H54 (cell line): ENCODE results near the gene OGFRL1.

Experiments used
- DNase-seq: peaks from one replicate; pipeline ENCODE4 v3.0.0; 2011; ENCODE audit warnings: low spot score, mixed read lengths; ENCODE audit not compliant: insufficient read length
- FAIRE-seq: peaks from 3 replicates; lab custom pipeline; 2011; peaks lifted over from hg19 to GRCh38; lab: Jason Lieb, UNC
- POLR2A ChIP-seq: IDR thresholded peaks from 2 replicates; pipeline ENCODE4 v1.6.1; 2011; ENCODE audit warnings: low read depth, mild to moderate bottlenecking, low read length

The OGFRL1 gene

GRCh38 chr6:71288228-71289038, at the start of gene OGFRL1:
Gene OGFRL1 (plus strand): TSS chr6:71288811. CDS start chr6:71288937, 126 bp downstream.
- peak; percentile 96 for TF ChIP-seq POLR2A
- DNase-seq (peak; percentile 81), FAIRE-seq (peak; percentile 92)

DNA sequence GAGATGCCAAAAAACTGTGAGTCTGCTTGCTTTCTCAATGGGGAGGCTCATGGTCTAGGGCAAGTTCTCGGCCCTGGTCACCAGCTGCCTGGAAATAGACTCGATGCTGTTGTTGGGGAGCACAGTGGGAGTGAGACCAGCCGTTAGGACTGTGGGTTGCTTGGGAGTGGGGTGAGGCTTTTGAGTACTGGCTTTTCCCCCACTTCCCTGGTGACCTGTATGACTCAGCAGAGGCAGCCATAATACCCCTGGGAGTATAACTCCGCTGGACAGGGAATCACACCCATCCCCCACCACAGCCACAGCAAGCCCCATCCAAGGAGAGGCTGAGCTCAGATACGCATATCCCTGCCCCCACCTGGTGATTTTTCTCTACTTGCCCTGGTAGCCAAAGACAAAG, 48.9 kb upstream of the OGFRL1 start:
- FAIRE-seq (no peak), DNase-seq (no peak)
- TF ChIP-seq POLR2A, result no peak

DNA sequence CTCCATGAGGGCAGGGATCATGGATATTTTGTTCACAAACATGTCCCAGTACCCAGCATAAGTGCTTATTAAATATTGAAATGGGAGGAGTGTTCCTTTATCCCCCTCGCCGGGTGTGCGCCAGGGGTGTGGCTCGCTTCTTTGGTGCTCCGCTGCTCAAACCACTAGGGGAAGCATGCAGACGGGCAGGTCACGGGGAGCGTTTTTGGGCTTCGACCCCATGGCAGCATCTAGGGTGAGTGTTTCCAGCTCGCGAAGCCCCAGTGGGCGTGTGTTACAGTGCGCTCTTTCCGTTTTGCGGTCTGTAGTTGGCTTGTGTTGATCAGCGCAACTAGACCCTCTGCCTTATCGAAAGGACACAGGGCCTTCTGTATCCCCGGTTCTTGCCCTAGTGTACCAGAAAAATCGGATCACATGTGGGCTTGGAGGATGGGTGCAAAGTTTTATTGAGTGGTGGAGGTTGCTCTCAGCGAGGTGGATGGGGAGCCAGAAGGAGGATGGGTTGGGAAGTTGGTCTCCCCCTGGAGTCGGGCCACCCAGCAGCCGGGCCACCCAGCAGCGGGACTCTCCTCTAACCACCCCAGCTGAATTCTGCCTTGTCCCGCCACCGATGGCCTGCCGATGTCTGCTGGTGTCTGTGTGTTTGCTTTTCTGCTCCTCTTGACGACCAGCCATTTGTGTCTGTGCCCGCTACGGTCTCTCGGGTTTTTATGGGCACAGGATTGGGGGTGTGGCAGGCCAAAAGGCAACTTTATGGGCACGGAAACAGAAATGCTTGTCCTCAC, 43.2 kb upstream of the OGFRL1 start:
- FAIRE-seq (no peak), DNase-seq (no peak)
- no peak for TF ChIP-seq POLR2A

- no peak for FAIRE-seq
Measured at GRCh38 chr6:71246596-71246995, 42.0 kb upstream of the OGFRL1 start.

GRCh38 chr6:71248306-71248765, 40.3 kb upstream of the OGFRL1 start:
- peak; percentile 97 for FAIRE-seq
- no peak for TF ChIP-seq POLR2A
- DNase-seq, result peak; percentile 17

More at GRCh38 chr6:71246596-71246995, 42.0 kb upstream of the OGFRL1 start:
- DNase-seq, result no peak
- no peak for TF ChIP-seq POLR2A

DNA sequence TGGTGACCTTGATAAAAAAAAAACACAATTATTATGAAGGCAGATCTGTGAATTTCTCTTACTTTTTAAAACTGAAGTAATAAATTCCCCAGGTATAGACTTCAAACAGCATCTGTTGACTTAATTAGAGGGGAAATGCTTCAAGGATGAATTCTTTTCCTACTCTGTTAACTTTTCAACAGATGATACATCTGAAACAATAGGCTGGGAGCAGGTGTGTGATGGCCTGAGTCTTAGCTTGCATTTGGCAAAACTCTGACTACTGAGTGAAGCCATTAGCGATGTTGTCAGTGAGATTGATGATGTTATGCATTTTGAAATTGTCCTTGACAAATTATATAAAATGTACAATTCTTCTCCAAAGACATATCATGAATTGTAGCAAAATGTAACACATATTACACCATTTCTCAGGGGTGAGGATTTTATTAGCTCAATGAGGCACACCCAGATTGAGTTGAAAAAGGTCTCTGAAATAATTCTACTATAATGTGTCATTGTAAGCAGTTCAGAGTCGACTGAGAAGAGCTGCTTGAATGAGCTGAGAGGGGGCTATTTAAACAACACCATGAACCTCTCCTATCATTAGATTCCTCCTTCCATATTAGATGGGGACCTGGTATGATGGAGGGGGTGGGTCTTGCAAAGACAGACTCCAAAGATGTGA, 39.6 kb upstream of the OGFRL1 start:
- no peak for TF ChIP-seq POLR2A
- FAIRE-seq (peak; percentile 43), DNase-seq (no peak)

DNA sequence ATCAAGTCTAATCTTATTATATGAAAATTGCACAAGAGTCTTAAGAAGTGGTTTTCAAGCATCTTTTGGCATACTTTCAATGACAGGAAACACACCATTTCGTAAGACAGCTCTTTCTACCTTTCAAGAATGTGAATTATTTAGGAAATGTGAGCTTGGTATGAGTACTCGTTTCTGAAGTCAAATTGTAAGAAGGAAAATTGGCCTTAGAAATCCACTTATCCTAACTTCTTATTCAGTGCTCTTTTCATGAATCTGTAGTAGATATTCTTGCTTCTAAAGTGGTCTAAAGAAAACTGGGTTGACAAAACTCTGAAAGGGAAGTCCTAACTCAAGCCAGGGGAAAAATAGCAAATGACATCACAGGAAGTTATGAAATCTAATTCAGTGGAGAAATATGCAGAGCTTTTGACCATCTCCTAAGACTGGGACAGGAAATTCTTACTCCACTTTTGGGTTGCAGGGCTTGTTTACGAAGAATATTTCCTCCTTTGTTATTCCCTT, 38.5 kb upstream of the OGFRL1 start:
- peak; percentile 88 for FAIRE-seq
- no peak for TF ChIP-seq POLR2A
- DNase-seq, result no peak

DNA sequence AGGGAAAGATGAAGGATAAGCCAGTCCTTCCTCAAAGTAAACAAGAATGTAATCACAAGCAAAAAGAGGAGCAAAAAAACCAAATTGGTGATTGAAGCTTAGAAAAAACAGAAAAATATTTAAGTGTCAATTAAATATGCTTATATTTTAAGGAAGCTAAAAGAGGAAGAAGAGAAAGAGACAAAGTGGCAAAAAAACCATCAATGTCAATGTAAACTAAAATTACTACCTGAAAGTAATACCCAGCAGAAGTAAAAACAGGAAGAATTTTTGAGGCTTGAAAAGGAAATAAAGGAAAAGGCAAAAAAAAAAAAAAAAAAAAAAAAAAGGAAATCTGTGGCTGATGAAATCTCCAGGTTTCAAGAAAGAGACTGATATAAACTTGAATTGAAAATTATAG, 36.2 kb upstream of the OGFRL1 start:
- DNase-seq, result no peak
- TF ChIP-seq POLR2A, result no peak
- no peak for FAIRE-seq

DNA sequence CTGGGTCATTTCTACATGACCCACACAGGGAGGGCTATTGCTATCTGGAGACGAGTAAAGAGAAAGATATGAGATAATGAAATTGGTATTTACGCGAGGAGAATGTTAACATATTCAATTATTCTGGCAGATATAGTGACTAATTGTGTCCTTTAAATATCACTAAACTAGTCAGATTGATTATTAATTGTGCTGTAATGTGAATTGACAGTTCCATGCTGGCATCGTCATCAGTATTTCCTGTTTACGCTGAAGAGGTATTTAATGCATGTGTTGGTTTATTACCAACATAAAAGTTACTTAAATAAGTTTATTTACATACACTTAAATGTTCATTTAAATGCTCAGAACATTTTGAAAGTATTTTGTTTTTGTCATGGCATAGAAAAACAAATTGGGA, 35.7 kb upstream of the OGFRL1 start:
- FAIRE-seq, result no peak
- TF ChIP-seq POLR2A, result no peak
- DNase-seq, result no peak

DNA sequence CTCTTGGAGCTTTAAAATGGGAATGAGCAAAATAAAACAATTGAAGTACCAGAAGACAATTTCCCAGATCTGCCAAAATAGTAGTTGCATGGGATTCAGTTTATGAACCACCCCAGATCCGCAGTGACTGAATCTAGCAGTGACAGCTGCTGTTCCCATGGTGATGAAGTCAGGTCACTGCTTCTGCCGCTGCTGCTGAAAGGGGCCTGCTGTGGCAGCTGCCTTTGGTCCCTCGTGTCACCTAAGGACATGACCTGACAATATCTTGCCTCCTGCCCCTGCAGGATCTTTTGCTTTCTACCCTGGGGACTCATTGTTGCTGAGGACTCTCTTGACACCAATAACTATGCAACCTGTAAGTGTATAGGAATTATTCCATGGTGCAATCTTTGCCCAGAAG, 34.3 kb upstream of the OGFRL1 start:
- no peak for DNase-seq
- no peak for TF ChIP-seq POLR2A
- no peak for FAIRE-seq

DNA sequence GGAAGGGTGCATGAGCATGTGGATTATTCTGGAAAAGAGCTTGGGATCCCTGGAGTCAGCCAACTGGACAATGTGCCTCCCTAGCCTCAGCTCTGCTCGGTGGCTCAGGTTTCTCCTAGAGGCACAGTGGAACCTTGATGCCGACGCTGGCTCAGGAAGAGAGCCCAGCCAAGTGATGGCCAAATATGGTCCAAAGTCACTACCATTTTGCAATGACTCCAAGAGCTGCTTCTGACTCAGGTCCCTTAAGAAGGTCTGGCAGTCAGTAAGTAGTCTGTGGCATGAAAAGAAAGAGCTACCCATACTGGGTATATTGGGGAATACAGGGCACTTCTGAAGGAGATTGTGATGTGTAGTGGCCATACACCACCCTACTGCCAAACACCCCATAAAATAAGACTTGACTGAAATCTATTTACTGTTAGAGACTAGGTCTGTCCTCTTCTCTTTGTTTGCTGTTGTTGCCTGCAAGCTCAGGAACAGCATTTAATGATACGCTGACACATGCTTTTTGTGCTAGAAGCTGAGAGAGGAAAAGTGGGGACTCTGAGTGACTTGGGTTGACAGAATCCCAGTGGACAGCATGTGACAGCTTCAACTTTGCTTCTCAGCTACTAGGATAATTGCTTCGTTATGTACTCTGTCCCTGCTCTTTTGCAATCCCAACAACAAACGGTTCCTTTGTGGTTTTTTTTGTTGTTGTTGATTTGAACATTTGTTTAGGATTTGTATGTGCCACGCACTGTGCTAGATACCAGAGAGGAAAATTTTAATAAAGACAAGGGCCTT, 30.3 kb upstream of the OGFRL1 start:
- no peak for TF ChIP-seq POLR2A
- no peak for FAIRE-seq
- DNase-seq, result no peak

DNA sequence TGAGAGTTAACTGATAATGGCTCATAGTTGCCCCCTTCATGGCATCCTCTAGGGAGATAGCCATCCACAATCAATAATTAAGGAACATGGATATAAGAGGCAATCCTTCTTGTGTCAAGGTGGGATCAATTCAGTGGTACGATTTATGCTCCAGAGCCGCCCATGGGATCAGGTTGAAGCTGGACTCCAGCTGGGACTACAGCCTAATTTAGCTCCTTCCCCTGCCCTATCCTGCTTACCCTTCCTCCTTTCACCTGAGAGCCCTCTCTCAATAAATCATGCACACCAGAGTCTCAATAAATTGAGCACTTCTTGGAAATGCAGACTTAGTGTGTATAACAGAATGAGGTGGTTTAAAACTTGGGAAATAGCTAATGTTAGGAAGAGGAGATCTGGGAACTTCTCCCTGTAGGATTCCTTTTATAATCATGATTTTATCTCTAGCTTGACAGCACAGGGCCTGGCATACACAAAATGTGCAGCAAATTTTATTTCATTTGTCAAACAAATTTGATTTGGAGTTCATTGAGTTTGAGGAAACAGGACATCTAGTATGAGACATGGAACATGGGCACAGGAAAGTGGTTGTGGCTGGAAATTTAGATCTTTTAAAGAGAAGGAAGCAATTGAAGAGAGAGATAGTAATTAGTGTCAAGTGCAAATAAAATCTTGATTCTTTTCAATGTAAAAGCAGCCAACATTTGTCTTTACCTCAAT, 28.6 kb upstream of the OGFRL1 start:
- no peak for TF ChIP-seq POLR2A
- DNase-seq, result no peak
- no peak for FAIRE-seq
